ENCODE results near the gene BLTP3A.
"Not testable (repeated sequence)": the region's sequence is repeated elsewhere in the genome, so short reads cannot be mapped to it uniquely, and the experiment has no call there.

GRCh38 chr6:34818872-34819570 is 27.1 kb downstream of the BLTP3A start:
- not testable (repeated sequence) for TF ChIP-seq ZNF274 (IDR thresholded peaks at IDR 0.05; ENCODE audit: low read depth, low read length); YY1 (IDR thresholded peaks at IDR 0.05; ENCODE audit: insufficient read depth, insufficient read length); SUZ12 (IDR thresholded peaks at IDR 0.05; ENCODE audit: extremely low read depth, insufficient read depth, insufficient read length)
